ENCODE data around the gene UMPS.

- TF ChIP-seq EGR1 (IDR thresholded peaks at IDR 0.05) (no peak), TCF12 (IDR thresholded peaks at IDR 0.05; ENCODE audit: low read depth) (no peak), NFIC (IDR thresholded peaks at IDR 0.05) (no peak), TAF1 (IDR thresholded peaks at IDR 0.05; ENCODE audit: low read depth) (no peak), REST (IDR thresholded peaks at IDR 0.05; ENCODE audit: low read depth) (no peak), RAD21 (IDR thresholded peaks at IDR 0.05; ENCODE audit: low read depth) (no peak), EP300 (IDR thresholded peaks at IDR 0.05; ENCODE audit: borderline replicate concordance) (no peak), CEBPB (IDR thresholded peaks at IDR 0.05) (no peak), MAX (IDR thresholded peaks at IDR 0.05) (no peak), CREB1 (IDR thresholded peaks at IDR 0.05; ENCODE audit: low read depth) (no peak)
Observed at GRCh38 chr3:124767264-124767663, 37.0 kb downstream of the UMPS start.
